NCI-H82 (cell line): ENCODE measurements around the gene LUZP2.
"Not testable (repeated sequence)": the region's sequence is repeated elsewhere in the genome, so short reads cannot be mapped to it uniquely, and the experiment has no call there.

Source experiments
- DNase-seq: peaks from one replicate; lab custom pipeline; 2025; lab: John Stamatoyannopoulos, UW

Gene LUZP2

DNA sequence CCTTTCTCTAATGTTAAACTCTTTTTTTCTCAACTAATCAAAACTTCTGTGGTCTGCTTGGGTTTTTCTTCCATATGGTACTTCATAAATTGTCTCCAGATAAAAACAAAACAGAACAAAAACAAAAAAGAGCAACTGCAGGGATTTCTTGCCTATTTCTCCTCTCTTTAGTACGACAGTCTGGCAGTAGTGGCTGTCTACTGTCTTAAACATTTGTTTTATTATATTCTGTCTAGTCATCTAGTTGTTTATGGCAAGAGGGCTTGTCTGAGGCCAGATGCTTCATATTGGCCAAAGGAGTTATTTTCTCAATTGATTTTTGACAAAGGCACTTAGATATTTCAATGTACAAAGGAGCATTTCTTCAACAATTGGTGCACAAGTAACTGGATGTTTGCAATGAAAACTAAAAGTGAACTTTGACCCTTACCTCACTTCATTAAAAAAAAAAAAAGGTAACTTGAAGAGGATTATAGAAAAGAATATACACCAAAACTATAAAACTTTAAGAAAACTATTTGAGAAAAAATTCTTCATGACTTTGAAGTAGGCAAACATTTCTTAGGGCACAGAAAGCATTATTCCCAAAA is 404.2 kb downstream of the LUZP2 start:
- no peak for DNase-seq

DNA sequence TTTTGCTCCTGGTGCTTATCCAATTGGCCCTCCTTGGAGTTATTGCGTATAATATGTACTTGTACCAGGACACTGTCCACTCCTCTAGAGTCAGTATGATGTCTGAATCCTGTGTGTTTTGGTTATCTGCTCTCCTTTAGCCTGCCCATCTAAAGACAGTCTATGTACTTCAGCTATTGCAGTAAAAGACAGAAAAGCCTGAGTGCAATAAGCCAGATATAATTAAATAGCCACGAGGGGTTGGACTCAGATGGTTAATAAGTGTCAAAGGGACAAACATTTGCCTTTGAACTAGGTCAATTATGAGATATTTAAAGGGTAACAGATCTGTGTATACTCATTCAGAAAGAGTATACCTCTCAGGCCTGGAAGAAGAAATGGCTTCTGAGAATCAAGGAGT is 406.7 kb downstream of the LUZP2 start:
- no peak for DNase-seq

GRCh38 chr11:24925091-24925490 is 428.2 kb downstream of the LUZP2 start:
- no peak for DNase-seq

DNA sequence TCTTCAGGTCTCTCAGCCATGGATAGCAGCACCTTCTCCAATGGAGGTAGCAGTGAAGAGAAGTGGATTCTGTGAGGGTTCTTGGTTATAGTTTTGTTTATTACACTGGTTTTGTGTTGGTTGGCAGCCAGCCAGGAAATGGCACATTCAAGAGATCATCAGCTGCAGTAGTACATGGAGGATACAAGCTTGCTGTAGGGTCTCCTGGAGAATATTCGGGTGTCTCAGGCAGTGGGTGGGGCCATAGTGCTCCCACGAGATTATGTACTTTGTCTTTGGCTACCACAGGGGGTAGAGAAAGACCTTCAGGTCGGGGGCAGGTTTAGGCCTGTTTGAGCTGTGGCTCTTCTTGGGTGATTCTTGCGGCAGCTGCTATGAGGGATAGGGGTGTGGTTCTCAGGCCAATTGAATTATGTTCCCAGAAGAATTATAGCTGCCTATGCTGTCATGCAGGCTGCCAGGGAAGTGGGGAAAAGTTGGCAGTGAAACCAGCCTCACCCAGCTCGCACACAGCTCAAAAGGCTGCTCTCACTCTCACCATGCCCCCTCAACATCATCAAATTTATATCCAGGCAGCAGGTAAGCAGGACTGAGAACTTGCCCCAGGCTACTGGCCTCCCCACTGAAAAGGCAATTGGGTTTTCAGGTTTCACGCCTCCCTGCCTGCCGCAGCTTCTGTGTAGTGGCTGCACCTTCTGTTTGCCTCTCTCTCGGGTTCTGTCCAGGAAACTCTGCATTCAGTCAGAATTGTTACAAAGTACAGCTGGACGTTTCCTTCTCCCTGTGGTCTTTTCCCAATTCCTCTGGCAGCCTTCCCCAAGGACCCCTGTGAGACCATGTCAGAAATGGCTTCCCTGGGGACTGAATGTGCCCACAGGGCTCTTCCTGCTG is 435.5 kb downstream of the LUZP2 start:
- no peak for DNase-seq

GRCh38 chr11:24934733-24935439 is 438.0 kb downstream of the LUZP2 start:
- DNase-seq = no peak

GRCh38 chr11:24944891-24945290 is 448.0 kb downstream of the LUZP2 start:
- DNase-seq = no peak

- no peak for DNase-seq
Observed at GRCh38 chr11:24949406-24949805, 452.6 kb downstream of the LUZP2 start.

- DNase-seq = no peak
Observed at GRCh38 chr11:24963852-24964251, 467.0 kb downstream of the LUZP2 start.

GRCh38 chr11:24965748-24966147 is 468.9 kb downstream of the LUZP2 start:
- no peak for DNase-seq

GRCh38 chr11:24993903-24994302 is 497.1 kb downstream of the LUZP2 start:
- not testable (repeated sequence) for DNase-seq

GRCh38 chr11:24999929-25000328 is 503.1 kb downstream of the LUZP2 start:
- DNase-seq = not testable (repeated sequence)

GRCh38 chr11:25037431-25037830 is 540.6 kb downstream of the LUZP2 start:
- DNase-seq = no peak

- DNase-seq = no peak
Observed at GRCh38 chr11:25038131-25038530, 541.3 kb downstream of the LUZP2 start.

DNA sequence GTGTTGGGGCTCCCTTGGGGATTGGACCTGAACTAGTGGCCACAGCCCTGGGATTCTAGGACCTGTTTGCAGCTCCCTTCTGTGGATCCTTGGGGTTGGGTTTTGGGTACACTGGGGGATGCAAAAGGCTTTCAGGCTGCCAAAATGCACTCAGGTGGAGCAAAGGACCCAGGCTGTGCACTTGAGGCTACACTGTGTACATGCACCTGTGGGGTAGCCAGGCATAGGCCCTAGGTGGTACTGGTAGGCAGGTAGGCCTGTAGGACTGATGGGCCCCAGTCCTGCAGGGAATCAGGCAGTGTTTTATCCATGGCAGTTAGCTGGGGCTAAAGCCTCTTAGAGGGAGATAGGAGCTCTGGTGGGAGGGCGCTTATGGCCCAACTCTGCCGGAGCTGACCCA is 542.3 kb downstream of the LUZP2 start:
- DNase-seq = no peak

DNA sequence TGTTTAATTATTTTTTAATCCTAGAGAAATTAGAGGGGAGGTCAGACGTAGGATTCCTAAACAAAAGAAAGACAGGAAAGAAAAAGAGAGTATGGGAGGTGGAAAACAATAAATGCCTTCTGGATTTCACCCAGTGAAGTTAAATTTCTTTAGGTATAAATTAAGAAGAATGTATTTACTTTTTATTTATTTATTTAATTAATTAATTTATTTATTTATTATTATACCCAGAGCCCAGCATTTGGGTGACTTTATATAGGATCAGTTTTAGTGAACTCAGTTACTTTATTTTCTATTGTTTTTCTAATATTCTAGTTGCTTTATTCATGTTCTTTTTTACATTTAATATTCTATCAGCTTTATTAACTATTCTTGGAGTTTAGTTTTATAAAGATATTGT is 551.8 kb downstream of the LUZP2 start:
- no peak for DNase-seq

DNA sequence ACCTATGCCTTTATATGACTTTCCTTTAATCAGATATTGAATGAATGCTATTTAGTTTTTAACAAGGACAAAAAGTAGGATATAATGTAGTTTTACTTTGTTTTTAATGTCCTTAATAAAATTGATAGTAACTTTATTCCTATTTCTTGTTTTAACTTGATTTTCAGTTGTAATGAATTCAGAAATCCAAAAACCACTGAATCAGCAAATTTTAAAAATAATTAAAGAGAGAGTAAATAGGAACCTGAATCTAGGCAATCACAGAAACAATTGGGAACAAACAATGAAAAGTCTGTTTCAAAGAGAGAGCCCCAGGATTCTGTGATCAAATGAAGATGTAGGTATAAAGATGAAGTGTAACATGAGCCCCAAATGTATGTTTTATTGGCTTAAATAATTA is 556.0 kb downstream of the LUZP2 start:
- no peak for DNase-seq

DNA sequence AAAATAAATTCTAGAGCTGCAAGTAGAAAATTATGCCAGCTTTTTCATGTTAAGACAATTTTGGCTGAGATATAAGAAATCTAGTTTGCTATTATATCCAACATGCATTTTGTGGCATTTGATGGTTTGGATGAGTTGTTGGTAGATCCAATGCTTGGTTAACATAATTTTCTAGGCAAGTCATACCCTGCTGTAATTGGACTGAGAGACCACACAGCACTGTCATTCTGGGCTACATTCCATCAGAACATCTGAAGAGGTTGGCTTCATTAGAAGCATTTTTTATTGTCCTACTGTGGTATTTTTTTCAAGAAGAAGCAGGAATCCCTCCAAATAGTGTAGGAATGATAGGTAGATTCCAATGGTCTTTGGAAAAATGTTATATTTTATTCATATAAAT is 561.0 kb downstream of the LUZP2 start:
- DNase-seq = no peak

- no peak for DNase-seq
Observed at GRCh38 chr11:25065746-25066145, 568.9 kb downstream of the LUZP2 start.

- DNase-seq = no peak
Observed at GRCh38 chr11:25066706-25067105, 569.9 kb downstream of the LUZP2 start.

DNA sequence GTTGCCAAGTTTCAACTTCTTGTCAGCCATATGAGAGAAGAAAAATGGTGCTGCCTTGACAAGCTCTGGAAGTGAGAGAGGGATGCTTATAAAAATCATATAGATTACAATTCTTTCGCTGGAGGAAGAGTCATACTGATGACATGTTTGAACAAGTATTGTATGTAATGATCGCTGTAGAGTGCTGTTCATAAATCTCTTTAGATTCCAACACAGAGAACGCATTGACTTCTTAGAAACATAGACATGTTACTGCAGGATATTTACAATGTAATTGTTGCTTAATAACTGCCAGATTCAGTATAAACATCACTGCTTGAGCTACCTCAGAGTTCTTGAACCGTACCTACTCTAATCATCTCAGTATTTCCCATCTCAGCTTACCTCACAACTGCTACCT is 571.6 kb downstream of the LUZP2 start:
- no peak for DNase-seq

- DNase-seq = no peak
Observed at GRCh38 chr11:25094085-25094802, 597.4 kb downstream of the LUZP2 start.

- no peak for DNase-seq
Observed at GRCh38 chr11:25119416-25119815, 622.6 kb downstream of the LUZP2 start.
